Measurements from ENCODE around the gene SLC6A8.

Gene SLC6A8

DNA sequence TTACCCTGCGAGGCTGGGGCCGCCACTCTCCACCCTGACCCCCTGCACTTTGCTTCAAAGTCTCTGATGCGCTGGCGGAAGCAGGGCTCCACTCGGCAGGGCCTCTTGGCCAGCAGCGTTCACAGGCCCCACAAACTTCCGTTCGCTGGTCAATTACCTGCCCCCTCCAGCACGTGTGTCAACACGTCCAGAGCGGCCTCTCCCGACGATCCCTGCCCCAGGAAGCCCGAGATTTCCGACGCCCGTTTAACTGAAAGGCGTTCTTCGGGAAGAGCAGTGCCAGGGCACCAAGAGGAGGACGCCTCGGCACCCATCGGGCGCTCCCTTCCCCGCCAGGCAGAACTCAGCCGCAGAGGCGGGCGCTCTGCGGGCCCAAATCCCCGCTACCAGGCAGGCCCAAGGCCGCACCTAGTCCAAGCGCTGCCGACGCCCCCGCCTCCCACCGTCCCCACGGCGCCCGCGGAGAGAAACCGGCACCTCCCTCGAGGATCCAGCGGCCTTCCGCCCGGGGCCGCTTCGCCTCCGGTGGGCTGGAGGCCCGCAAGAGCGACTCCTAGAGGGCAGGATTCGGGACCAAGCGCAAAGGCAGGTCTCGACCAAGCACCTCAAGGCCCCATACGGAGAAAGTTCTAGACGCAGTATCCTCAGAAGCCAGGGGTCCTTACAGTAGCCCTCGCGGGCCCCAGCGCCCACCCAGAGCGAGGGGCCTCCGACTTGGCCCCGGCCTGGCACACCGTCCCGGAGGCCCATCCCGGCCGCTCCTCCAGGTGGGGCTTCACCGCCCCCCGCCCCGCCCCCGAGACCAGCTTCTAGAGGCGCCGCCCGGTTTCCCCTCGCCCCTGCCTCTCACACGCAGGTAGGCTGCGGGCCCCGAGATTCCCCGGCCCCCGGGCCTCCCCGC is 35.9 kb downstream of the SLC6A8 start:
- H3K27ac ChIP-seq = peak overlapping the region; percentile 50
- peak overlapping the region; percentile 47; the same call in 1 of the 2 replicates for H3K9ac ChIP-seq
- H3K36me3 ChIP-seq (ENCODE audit: insufficient read depth) = no peaks in the 10 kb centered on the region
- no peak overlapping the region for H3K4me3 ChIP-seq (IDR thresholded peaks at IDR 0.05; ENCODE audit: insufficient read depth, low read depth, low read length)
- H3K79me2 ChIP-seq (ENCODE audit: insufficient read depth, low read depth) = peaks cover 19% of the 10 kb centered on the region
- no peaks in the 10 kb centered on the region for H3K27me3 ChIP-seq (ENCODE audit: insufficient read depth, low read depth)
- H2AFZ ChIP-seq (ENCODE audit: low read depth) = peak overlapping the region; percentile 34; the same call in 1 of the 2 replicates
- peak overlapping the region; percentile 78 for H3K4me2 ChIP-seq
- H4K20me1 ChIP-seq (ENCODE audit: insufficient read depth) = no peaks in the 10 kb centered on the region
- TF ChIP-seq, protein P1, sequence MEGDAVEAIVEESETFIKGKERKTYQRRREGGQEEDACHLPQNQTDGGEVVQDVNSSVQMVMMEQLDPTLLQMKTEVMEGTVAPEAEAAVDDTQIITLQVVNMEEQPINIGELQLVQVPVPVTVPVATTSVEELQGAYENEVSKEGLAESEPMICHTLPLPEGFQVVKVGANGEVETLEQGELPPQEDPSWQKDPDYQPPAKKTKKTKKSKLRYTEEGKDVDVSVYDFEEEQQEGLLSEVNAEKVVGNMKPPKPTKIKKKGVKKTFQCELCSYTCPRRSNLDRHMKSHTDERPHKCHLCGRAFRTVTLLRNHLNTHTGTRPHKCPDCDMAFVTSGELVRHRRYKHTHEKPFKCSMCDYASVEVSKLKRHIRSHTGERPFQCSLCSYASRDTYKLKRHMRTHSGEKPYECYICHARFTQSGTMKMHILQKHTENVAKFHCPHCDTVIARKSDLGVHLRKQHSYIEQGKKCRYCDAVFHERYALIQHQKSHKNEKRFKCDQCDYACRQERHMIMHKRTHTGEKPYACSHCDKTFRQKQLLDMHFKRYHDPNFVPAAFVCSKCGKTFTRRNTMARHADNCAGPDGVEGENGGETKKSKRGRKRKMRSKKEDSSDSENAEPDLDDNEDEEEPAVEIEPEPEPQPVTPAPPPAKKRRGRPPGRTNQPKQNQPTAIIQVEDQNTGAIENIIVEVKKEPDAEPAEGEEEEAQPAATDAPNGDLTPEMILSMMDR (conservative IDR thresholded peaks at IDR 0.05; ENCODE audit: low read depth, low read length) = peak; percentile 43
- H3K4me1 ChIP-seq (ENCODE audit: low read depth, poor library complexity, severe bottlenecking) = peaks cover 35% of the 10 kb centered on the region

GRCh38 chrX:153724252-153725038 is 36.7 kb downstream of the SLC6A8 start, which contains the start of the genes ABCD1 and BCAP31:
Gene ABCD1 (plus strand): TSS chrX:153724856. CDS start chrX:153725267, 411 bp downstream.
Gene BCAP31 (minus strand): TSS chrX:153724387. CDS start chrX:153723244, 1,143 bp downstream.
- Histone ChIP-seq H3K27me3 (ENCODE audit: insufficient read depth, low read depth) (no peaks in the 10 kb centered on the region), H3K9ac (peak within 1 kb of the TSS; percentile 47; the same call in 1 of the 2 replicates), H3K4me1 (ENCODE audit: low read depth, poor library complexity, severe bottlenecking) (peaks cover 35% of the 10 kb centered on the region), H3K36me3 (ENCODE audit: insufficient read depth) (no peaks in the 10 kb centered on the region), H3K27ac (peak within 1 kb of the TSS; percentile 58), H2AFZ (ENCODE audit: low read depth) (peak within 1 kb of the TSS; percentile 34; the same call in 1 of the 2 replicates), H3K79me2 (ENCODE audit: insufficient read depth, low read depth) (peaks cover 19% of the 10 kb centered on the region), H4K20me1 (ENCODE audit: insufficient read depth) (no peaks in the 10 kb centered on the region), H3K4me2 (peak within 1 kb of the TSS; percentile 88), H3K4me3 (IDR thresholded peaks at IDR 0.05; ENCODE audit: insufficient read depth, low read depth, low read length) (no peak within 1 kb of the TSS)
- TF ChIP-seq, protein P1 (conservative IDR thresholded peaks at IDR 0.05; ENCODE audit: low read depth, low read length) = no peak

DNA sequence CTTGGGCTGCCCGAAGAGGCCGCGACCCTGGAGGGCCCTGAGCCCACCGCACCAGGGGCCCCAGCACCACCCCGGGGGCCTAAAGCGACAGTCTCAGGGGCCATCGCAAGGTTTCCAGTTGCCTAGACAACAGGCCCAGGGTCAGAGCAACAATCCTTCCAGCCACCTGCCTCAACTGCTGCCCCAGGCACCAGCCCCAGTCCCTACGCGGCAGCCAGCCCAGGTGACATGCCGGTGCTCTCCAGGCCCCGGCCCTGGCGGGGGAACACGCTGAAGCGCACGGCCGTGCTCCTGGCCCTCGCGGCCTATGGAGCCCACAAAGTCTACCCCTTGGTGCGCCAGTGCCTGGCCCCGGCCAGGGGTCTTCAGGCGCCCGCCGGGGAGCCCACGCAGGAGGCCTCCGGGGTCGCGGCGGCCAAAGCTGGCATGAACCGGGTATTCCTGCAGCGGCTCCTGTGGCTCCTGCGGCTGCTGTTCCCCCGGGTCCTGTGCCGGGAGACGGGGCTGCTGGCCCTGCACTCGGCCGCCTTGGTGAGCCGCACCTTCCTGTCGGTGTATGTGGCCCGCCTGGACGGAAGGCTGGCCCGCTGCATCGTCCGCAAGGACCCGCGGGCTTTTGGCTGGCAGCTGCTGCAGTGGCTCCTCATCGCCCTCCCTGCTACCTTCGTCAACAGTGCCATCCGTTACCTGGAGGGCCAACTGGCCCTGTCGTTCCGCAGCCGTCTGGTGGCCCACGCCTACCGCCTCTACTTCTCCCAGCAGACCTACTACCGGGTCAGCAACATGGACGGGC is 37.5 kb downstream of the SLC6A8 start:
- peak overlapping the region; percentile 46; the same call in 1 of the 2 replicates for H3K9ac ChIP-seq
- H3K4me2 ChIP-seq = peak overlapping the region; percentile 88
- H3K79me2 ChIP-seq (ENCODE audit: insufficient read depth, low read depth) = peaks cover 19% of the 10 kb centered on the region
- H3K27me3 ChIP-seq (ENCODE audit: insufficient read depth, low read depth) = no peaks in the 10 kb centered on the region
- no peaks in the 10 kb centered on the region for H3K36me3 ChIP-seq (ENCODE audit: insufficient read depth)
- no peaks in the 10 kb centered on the region for H4K20me1 ChIP-seq (ENCODE audit: insufficient read depth)
- H3K27ac ChIP-seq = peak overlapping the region; percentile 58
- no peak overlapping the region for H2AFZ ChIP-seq (ENCODE audit: low read depth)
- no peak overlapping the region for H3K4me3 ChIP-seq (IDR thresholded peaks at IDR 0.05; ENCODE audit: insufficient read depth, low read depth, low read length)
- TF ChIP-seq, protein P1 (conservative IDR thresholded peaks at IDR 0.05; ENCODE audit: low read depth, low read length) = no peak
- peaks cover 35% of the 10 kb centered on the region for H3K4me1 ChIP-seq (ENCODE audit: low read depth, poor library complexity, severe bottlenecking)

Measured in KMS-11 (cell line).